Right lung (tissue), 5 donors: ENCODE measurements around the gene NKX2-2. TPM values are rescaled to one million over a fixed set of nuclear protein-coding genes. Genes with fewer than 3 reads are reported as not detected.

Experiments used
- polyA plus RNA-seq, 5 donors: library from polyadenylated mRNA; unstranded; fragments of 120-200 nt; gene quantifications; one replicate each; pipeline versions ENCODE4 v1.2.1 to v1.2.3, GENCODE V29; 2013; ENCODE audit warnings: inconsistent platforms in 1 of 5, low replicate concordance in 1 of 5; ENCODE audit not compliant: insufficient read length in 5 of 5, insufficient read depth in 1 of 5

The NKX2-2 gene
- polyA plus RNA-seq, 5 donors, result 0.12 to 0.22 (median 0.17) TPM

Other genes with a start within 250 kb of the NKX2-2 start
- 10 to 100 TPM; 69.5 to 93.7 (median 80.0) TPM for gene XRN2, start 210.7 kb downstream of the NKX2-2 start, polyA plus RNA-seq
- gene NKX2-4, start 116.5 kb downstream of the NKX2-2 start, polyA plus RNA-seq, result not detected
- under 1 TPM in 1 of 5 donors, not detected in 4; 0.22 TPM for gene PAX1, start 191.6 kb upstream of the NKX2-2 start, polyA plus RNA-seq